Ovary (tissue), 9 donors: ENCODE data around the gene DUSP2. TPM values are rescaled to one million over a fixed set of nuclear protein-coding genes. Genes with fewer than 3 reads are reported as not detected.

Experiments
- DNase-seq, 5 donors: peaks; one replicate each; pipeline ENCODE4 v3.0.0-alpha.2; 2019 to 2020
- H3K27ac ChIP-seq, 2 donors: fragments of 200-600 bp; one replicate each; pipeline versions ENCODE4 v1.5.1 to v1.8.0; 2019 to 2022
- H3K27me3 ChIP-seq: fragments of 200-600 bp; one replicate; pipeline ENCODE4 v1.8.0; 2022
- H3K36me3 ChIP-seq: fragments of 200-600 bp; sonication (generic); one replicate; pipeline ENCODE4 v1.5.1; 2019
- H3K4me1 ChIP-seq: one replicate; pipeline ENCODE4 v1.8.1; 2013; ENCODE audit warnings: mild to moderate bottlenecking, moderate library complexity; ENCODE audit not compliant: insufficient read depth
- H3K4me3 ChIP-seq: fragments of 200-600 bp; sonication (generic); one replicate; pipeline ENCODE4 v1.5.1; 2017
- H3K9me3 ChIP-seq, 2 donors: fragments of 200-600 bp in 1 of 2; sonication (generic) in 1 of 2; one replicate each; pipeline versions ENCODE4 v1.5.1 to v1.8.1; 2013 to 2019; ENCODE audit warnings: mild to moderate bottlenecking in 1 of 2, moderate library complexity in 1 of 2
- EP300 ChIP-seq: sonication (generic); formaldehyde crosslinking; IDR thresholded peaks from one replicate; pipeline ENCODE4 v1.6.1; 2017; ENCODE audit warnings: antibody characterized with exemption
- POLR2A ChIP-seq: fragments of 450-650 bp; IDR thresholded peaks from one replicate; pipeline ENCODE4 v1.6.1; 2017; ENCODE audit warnings: antibody characterized with exemption, mild to moderate bottlenecking, moderate library complexity
- WGBS, 3 donors: extraction: QIAGEN DNeasy Blood & Tissue Kit in 1 of 3; methylation state at CpG; one replicate each; pipeline versions ENCODE4 v1.1.5 to v1.1.7; 2013 to 2017; 5-methylcytosine and 5-hydroxymethylcytosine counted together
- intact Hi-C, 4 donors: fragments of 100-400 bp; cut with DNase I; formaldehyde crosslinking; loops; one replicate each; pipeline versions ENCODE4 v1.11.0 to v1.15.1; 2022 to 2023
- polyA plus RNA-seq, 2 donors: library from polyadenylated mRNA; stranded (reverse); fragments of 200-250 nt in 1 of 2; fragments of 350-450 nt in 1 of 2; fragmentation: Illumina TruSeq in 1 of 2; extraction: RNeasy Lipid Tissue Mini Kit (QIAGEN cat#74804) in 1 of 2; gene quantifications; one replicate each; pipeline ENCODE4 v1.2.3, GENCODE V29; 2013 to 2014
- total RNA-seq, 7 donors: library from RNA; depleted of rRNA in 2 of 7; stranded (reverse); fragments of >200 nt in 2 of 7; fragmentation: NEBNext Ultra II Directional in 3 of 7; extraction: Animal tissue kit (Norgen Biotek cat#: 25700) in 3 of 7; gene quantifications; one replicate each; pipeline versions ENCODE4 v1.1.0 to v1.2.4, GENCODE V29; 2016 to 2023
- TF ChIP-seq, protein P1 (sequence below), 3 donors: fragments of 450-650 bp in 2 of 3; fragments of 200-600 bp in 1 of 3; IDR thresholded peaks; one replicate each; pipeline versions ENCODE4 v1.5.1 to v1.8.0; 2016 to 2022; ENCODE audit warnings: antibody characterized with exemption in 3 of 3, mild to moderate bottlenecking in 1 of 3
- donor health status: DM: no; HTN: no; CAD: no; lungs with moderate emphysema.
- donor health status: DM: no; HTN: no; CAD: no.
- donor health status: Bipolar disorder and iron deficiency.
- donor health status: DM: yes; HTN: yes; CAD: no.
- donor health status: DM: no; HTN: no; CAD: no.
- donor health status: DM: yes; HTN: yes; CAD: no.

The DUSP2 gene
- total and polyA plus RNA-seq, 9 donors, result 0.52 to 111 (median 3.1) TPM

DNA sequence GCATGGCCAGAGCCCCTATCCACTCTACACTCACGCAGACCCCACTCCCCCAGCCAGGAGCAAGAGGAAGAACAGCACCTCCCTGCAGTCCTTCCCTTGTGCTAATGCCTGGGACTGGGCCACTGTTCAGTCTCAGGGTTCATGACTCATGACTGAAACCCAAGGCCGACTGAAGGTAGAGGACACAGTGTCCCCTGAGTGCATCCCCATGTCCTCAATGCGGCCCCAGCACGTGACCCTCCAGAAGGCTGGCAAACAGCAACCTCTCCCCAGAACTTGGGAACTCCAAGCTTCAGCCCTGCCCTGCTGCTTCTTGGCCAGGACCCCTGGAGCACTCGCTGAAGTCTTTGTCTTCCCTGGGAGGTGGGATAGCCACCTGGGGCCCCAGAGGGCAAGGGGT is 22.8 kb downstream of the DUSP2 start:
- intact Hi-C loops, result no loop called here
- TF ChIP-seq POLR2A, result no peak
- no peak for TF ChIP-seq EP300
- TF ChIP-seq, protein P1, sequence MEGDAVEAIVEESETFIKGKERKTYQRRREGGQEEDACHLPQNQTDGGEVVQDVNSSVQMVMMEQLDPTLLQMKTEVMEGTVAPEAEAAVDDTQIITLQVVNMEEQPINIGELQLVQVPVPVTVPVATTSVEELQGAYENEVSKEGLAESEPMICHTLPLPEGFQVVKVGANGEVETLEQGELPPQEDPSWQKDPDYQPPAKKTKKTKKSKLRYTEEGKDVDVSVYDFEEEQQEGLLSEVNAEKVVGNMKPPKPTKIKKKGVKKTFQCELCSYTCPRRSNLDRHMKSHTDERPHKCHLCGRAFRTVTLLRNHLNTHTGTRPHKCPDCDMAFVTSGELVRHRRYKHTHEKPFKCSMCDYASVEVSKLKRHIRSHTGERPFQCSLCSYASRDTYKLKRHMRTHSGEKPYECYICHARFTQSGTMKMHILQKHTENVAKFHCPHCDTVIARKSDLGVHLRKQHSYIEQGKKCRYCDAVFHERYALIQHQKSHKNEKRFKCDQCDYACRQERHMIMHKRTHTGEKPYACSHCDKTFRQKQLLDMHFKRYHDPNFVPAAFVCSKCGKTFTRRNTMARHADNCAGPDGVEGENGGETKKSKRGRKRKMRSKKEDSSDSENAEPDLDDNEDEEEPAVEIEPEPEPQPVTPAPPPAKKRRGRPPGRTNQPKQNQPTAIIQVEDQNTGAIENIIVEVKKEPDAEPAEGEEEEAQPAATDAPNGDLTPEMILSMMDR (IDR thresholded peaks at IDR 0.05), result no peak
- Histone ChIP-seq H3K36me3 (no peaks in the 10 kb centered on the region), H3K27me3 (no peaks in the 10 kb centered on the region), H3K4me1 (no peaks in the 10 kb centered on the region), H3K4me3 (no peak overlapping the region), H3K27ac (no peak overlapping the region), H3K9me3 (no peaks in the 10 kb centered on the region)
- WGBS, 3 donors, result 73 to 84% (median 83%) methylated on average over 5 of the region's 5 CpGs
- DNase-seq, result no peak

DNA sequence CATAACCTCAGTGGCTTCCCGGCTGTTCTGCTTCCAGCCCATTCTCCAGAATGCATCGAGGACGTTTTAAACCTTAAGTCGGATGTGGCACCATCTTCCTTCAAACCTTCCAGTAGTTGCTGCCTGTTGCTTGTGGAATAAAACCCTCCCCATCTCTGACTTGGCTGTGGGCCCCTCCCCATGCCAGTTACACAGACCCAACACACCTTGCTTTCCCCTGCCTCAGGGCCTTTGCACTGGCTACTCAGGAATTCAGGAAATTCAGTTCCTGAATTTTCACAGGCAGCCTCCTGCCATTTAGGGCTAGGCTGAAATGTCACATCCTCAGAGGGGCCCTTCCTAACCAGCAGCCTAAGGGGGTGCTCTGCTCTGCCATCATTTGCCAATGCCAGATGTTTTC is 23.8 kb downstream of the DUSP2 start:
- no peak overlapping the region for H3K4me3 ChIP-seq
- no peak for TF ChIP-seq EP300
- H3K27me3 ChIP-seq, result no peaks in the 10 kb centered on the region
- no peaks in the 10 kb centered on the region for H3K36me3 ChIP-seq
- H3K9me3 ChIP-seq, result no peaks in the 10 kb centered on the region
- intact Hi-C loops, result no loop called here
- no peak overlapping the region for H3K27ac ChIP-seq
- H3K4me1 ChIP-seq, result no peaks in the 10 kb centered on the region
- 84 to 94% (median 87%) methylated on average over 4 of the region's 4 CpGs for whole genome bisulfite sequencing, 3 donors
- no peak for DNase-seq

DNA sequence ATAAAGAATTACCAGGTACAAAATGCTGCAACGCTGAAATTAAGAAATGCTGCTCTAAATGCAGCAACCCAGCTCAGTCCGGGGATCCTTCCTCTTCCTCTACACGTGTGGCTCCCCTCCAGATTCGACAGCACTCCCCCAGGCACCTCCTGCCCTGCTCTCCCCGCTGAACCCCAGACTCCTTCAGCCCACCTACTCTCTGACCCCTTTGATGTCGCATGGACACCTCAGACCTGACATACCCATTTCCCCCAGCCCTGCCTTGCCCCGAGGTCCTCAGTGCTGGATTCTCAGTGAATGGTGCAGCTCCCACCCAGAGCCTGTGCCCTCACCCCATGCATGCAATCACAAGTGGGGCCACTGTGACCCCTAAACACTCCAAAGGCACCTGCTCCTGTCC is 24.2 kb downstream of the DUSP2 start:
- no peaks in the 10 kb centered on the region for H3K27me3 ChIP-seq
- 26 to 37% (median 28%) methylated on average over 7 of the region's 7 CpGs for WGBS, 3 donors

DNA sequence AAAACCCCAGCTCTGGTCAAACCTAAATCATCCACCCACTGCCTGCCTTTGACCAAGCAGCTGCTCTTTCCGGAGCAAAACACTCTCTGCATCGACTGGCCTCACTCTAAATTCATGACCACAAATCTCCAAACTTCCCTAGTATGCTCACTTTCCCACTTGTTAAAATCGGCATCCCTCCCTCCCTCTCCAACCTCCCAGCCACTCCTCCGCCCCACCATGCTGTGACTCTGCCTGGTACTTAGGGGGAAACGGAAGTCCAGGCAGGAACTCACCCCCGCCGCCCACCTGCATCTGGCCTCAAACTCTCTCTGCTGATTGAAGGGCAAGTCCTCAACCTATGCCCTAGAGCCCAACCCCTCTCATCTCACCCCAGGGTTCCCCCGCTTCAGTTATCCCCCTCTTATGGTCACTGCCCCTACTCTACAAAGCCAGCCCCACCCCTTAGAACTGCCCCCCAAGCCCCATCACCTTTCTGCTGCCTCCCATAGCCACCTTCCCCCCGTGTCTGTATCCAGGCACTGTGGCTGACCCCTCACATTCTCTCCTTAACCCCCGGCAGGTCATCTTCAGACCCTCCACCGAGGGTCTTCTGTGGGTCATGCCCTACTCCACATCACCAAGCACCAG is 25.0 kb downstream of the DUSP2 start:
- TF ChIP-seq, protein P1 (IDR thresholded peaks at IDR 0.05), result no peak
- TF ChIP-seq EP300, result no peak
- no peak for TF ChIP-seq POLR2A
- no peaks in the 10 kb centered on the region for H3K27me3 ChIP-seq
- H3K4me3 ChIP-seq, result no peak overlapping the region
- DNase-seq, result no peak
- H3K9me3 ChIP-seq, result no peaks in the 10 kb centered on the region
- peaks cover 1% of the 10 kb centered on the region for H3K4me1 ChIP-seq
- H3K27ac ChIP-seq, result no peak overlapping the region
- H3K36me3 ChIP-seq, result no peaks in the 10 kb centered on the region
- 20 to 26% (median 21%) methylated on average over 11 of the region's 11 CpGs for WGBS, 3 donors
- intact Hi-C loops, result no loop called here

More for the DNA sequence above, 24.2 kb downstream of the DUSP2 start:
- TF ChIP-seq EP300 (no peak), POLR2A (no peak)
- TF ChIP-seq, protein P1 (IDR thresholded peaks at IDR 0.05), result no peak
- H3K9me3 ChIP-seq, result no peaks in the 10 kb centered on the region
- H3K27ac ChIP-seq, result no peak overlapping the region
- no peaks in the 10 kb centered on the region for H3K36me3 ChIP-seq
- intact Hi-C loops, result no loop called here
- DNase-seq, result no peak
- H3K4me3 ChIP-seq, result no peak overlapping the region
- H3K4me1 ChIP-seq, result no peaks in the 10 kb centered on the region

DNA sequence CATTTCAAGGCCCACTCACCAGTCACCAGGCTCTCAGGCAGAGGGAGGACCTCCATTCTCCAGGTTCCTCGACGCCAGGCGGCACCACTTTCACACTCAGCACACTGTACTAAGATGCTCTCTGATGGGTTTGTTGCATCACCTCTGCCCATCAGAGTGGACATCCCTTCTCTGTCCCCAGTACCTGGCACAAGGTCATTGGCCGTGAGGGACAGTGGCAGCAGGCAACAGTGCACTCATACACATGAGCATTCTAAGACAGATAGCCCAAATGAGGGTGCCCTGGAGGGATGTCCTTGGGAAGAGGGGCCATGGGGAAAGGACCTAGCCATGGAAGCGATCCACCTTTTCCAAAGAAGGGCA is 25.9 kb downstream of the DUSP2 start:
- H3K4me1 ChIP-seq, result peaks cover 1% of the 10 kb centered on the region
- H3K36me3 ChIP-seq, result no peaks in the 10 kb centered on the region
- H3K27ac ChIP-seq, result no peak overlapping the region
- intact Hi-C loops, result loop anchor here in 2 of 4 donors (10.0 kb wide), 2 partner anchors 95 to 125 kb away; partner anchors contain the start of gene ANKRD36C (in 1 of the 2)
- 87 to 96% (median 95%) methylated on average over 5 of the region's 5 CpGs for WGBS, 3 donors
- no peak for DNase-seq
- no peaks in the 10 kb centered on the region for H3K27me3 ChIP-seq
- H3K4me3 ChIP-seq, result no peak overlapping the region
- TF ChIP-seq, protein P1 (IDR thresholded peaks at IDR 0.05), result no peak
- TF ChIP-seq POLR2A, result no peak
- TF ChIP-seq EP300, result no peak
- H3K9me3 ChIP-seq, result no peaks in the 10 kb centered on the region
